ENCODE measurements around the gene REEP3.

GRCh38 chr10:63558132-63558784 is 37.1 kb downstream of the REEP3 start:
- no peak for TF ChIP-seq CTCF (IDR thresholded peaks at IDR 0.05)
- TF ChIP-seq POLR2A (IDR thresholded peaks at IDR 0.05), result no peak

Measured in Peyer's patch (tissue), 4 donors.